Smooth muscle cell (in vitro differentiated cells): ENCODE data around the gene SBDS. TPM values are rescaled to one million over a fixed set of nuclear protein-coding genes. Genes with fewer than 3 reads are reported as not detected.
A peak's percentile ranks its signal among the peaks of the same experiment; 100 is the strongest.
"Not testable (repeated sequence)": the region's sequence is repeated elsewhere in the genome, so short reads cannot be mapped to it uniquely, and the experiment has no call there.

ENCODE experiments used
- DNase-seq: peaks from one replicate; lab custom pipeline; 2025; ENCODE audit not compliant: unreplicated experiment; lab: John Stamatoyannopoulos, UW
- H2AFZ ChIP-seq: fragments of 200-600 bp; sonication (generic); 2 replicates; pipeline ENCODE4 v1.6.0; 2016; ENCODE audit warnings: antibody characterized with exemption, low read depth, mild to moderate bottlenecking
- H3F3A ChIP-seq: fragments of 200-600 bp; sonication (generic); 2 replicates; pipeline ENCODE4 v1.6.0; 2017; ENCODE audit warnings: antibody characterized with exemption, low read depth
- H3K27ac ChIP-seq: fragments of 200-600 bp; sonication (generic); 2 replicates; pipeline ENCODE4 v1.5.1; 2016; ENCODE audit warnings: low read depth, mild to moderate bottlenecking
- H3K27me3 ChIP-seq: fragments of 200-600 bp; sonication (generic); 2 replicates; pipeline ENCODE4 v1.6.1; 2016; ENCODE audit warnings: low read depth, mild to moderate bottlenecking
- H3K36me3 ChIP-seq: fragments of 200-600 bp; sonication (generic); 2 replicates; pipeline ENCODE4 v1.5.1; 2016; ENCODE audit warnings: low read depth
- H3K4me1 ChIP-seq: fragments of 200-600 bp; sonication (generic); 2 replicates; pipeline ENCODE4 v1.5.1; 2016; ENCODE audit warnings: low read depth
- H3K4me2 ChIP-seq: fragments of 200-600 bp; sonication (generic); 2 replicates; pipeline ENCODE4 v1.6.0; 2016; ENCODE audit warnings: mild to moderate bottlenecking
- H3K4me3 ChIP-seq: fragments of 200-600 bp; sonication (generic); 2 replicates; pipeline ENCODE4 v1.5.1; 2016; ENCODE audit warnings: mild to moderate bottlenecking
- H3K79me2 ChIP-seq: fragments of 200-600 bp; sonication (generic); 2 replicates; pipeline ENCODE4 v1.6.0; 2016; ENCODE audit warnings: low read depth, mild to moderate bottlenecking
- H3K9ac ChIP-seq: fragments of 200-600 bp; sonication (generic); 2 replicates; pipeline ENCODE4 v1.6.0; 2016; ENCODE audit warnings: low read depth
- H3K9me3 ChIP-seq: fragments of 200-600 bp; sonication (generic); replicated peaks from 2 replicates; pipeline ENCODE4 v1.5.1; 2016; ENCODE audit warnings: low read depth
- H4K20me1 ChIP-seq: fragments of 200-600 bp; sonication (generic); 2 replicates; pipeline ENCODE4 v1.6.0; 2016; ENCODE audit warnings: low read depth
- WGBS: methylation state at CpG from one replicate; pipeline ENCODE4 v1.1.7; 2016; ENCODE audit warnings: low lambda C conversion rate; 5-methylcytosine and 5-hydroxymethylcytosine counted together
- polyA plus RNA-seq: library from polyadenylated mRNA; unstranded; fragments of >200 nt; fragmentation: Nextera tagmentation; extraction: Ambion mirVana; gene quantifications from 2 replicates; pipeline ENCODE4 v1.2.1, GENCODE V29; 2016
- total RNA-seq: library from RNA; depleted of rRNA; stranded (reverse); fragments of >200 nt; gene quantifications from 2 replicates; pipeline ENCODE4 v1.2.3, GENCODE V29; 2014
- TF ChIP-seq, protein P1 (sequence below): fragments of 200-600 bp; sonication (generic); IDR thresholded peaks from 2 replicates; pipeline ENCODE4 v1.5.1; 2017; ENCODE audit warnings: borderline replicate concordance, mild to moderate bottlenecking, antibody characterized with exemption; ENCODE audit not compliant: insufficient read depth, poor library complexity, severe bottlenecking

The SBDS gene
- total and polyA plus RNA-seq, 2 experiments from 2014 or later: 107 to 133 TPM

DNA sequence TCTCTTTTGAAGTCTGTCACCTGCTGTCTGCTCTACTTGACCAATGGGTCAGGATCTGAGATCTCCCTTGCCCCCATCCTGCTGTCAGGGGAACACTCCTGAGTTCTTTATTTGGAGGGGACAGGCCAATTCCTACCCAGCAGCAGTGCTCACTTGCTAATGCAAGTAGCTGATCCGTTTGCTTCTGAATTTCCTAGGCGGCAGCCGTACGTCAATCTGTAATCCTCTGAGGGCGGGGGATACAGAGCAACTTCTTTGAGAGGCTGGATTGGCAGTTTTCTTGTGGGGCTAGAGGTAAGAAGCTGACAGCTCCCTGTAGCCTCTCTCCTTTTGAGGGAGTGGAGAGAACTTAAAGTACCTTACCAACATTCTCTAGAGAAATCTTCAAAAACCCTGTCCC, 37.9 kb upstream of the SBDS start:
- Histone ChIP-seq H4K20me1 (no peaks in the 10 kb centered on the region), H2AFZ (no peak overlapping the region), H3F3A (no peaks in the 10 kb centered on the region), H3K27ac (no peak overlapping the region), H3K9me3 (no peaks in the 10 kb centered on the region), H3K4me3 (no peak overlapping the region), H3K27me3 (no peaks in the 10 kb centered on the region), H3K36me3 (no peaks in the 10 kb centered on the region), H3K9ac (no peak overlapping the region), H3K79me2 (no peaks in the 10 kb centered on the region), H3K4me1 (no peaks in the 10 kb centered on the region), H3K4me2 (no peak overlapping the region)
- no peak for DNase-seq
- 83% methylated on average over 5 of the region's 5 CpGs for WGBS
- TF ChIP-seq, protein P1, sequence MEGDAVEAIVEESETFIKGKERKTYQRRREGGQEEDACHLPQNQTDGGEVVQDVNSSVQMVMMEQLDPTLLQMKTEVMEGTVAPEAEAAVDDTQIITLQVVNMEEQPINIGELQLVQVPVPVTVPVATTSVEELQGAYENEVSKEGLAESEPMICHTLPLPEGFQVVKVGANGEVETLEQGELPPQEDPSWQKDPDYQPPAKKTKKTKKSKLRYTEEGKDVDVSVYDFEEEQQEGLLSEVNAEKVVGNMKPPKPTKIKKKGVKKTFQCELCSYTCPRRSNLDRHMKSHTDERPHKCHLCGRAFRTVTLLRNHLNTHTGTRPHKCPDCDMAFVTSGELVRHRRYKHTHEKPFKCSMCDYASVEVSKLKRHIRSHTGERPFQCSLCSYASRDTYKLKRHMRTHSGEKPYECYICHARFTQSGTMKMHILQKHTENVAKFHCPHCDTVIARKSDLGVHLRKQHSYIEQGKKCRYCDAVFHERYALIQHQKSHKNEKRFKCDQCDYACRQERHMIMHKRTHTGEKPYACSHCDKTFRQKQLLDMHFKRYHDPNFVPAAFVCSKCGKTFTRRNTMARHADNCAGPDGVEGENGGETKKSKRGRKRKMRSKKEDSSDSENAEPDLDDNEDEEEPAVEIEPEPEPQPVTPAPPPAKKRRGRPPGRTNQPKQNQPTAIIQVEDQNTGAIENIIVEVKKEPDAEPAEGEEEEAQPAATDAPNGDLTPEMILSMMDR: no peak

DNA sequence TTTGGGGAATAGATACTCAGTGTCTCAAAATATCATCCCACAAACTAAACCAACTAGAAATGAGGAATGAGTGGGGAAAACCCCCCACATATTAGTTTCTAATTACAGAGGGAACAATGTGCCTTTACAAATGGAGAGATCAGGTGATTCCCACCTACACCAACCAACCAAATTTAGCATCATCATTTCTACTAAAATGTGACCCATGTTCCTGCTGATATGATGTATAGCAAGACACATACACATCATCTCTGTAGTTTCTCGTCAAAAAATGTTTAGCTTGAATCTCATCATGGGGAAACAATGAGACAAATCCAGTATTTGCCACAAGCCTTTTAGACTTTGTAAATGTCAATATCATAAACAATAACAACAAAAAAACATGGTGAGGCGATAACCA, 36.3 kb upstream of the SBDS start:
- H3K36me3 ChIP-seq, H3F3A ChIP-seq, H3K9me3 ChIP-seq, H3K27ac ChIP-seq, H3K9ac ChIP-seq, H3K27me3 ChIP-seq, H3K4me1 ChIP-seq, H3K79me2 ChIP-seq, H4K20me1 ChIP-seq, H2AFZ ChIP-seq, H3K4me3 ChIP-seq, DNase-seq, H3K4me2 ChIP-seq: not testable (repeated sequence)
- 96% methylated on average over 2 of the region's 2 CpGs for WGBS

DNA sequence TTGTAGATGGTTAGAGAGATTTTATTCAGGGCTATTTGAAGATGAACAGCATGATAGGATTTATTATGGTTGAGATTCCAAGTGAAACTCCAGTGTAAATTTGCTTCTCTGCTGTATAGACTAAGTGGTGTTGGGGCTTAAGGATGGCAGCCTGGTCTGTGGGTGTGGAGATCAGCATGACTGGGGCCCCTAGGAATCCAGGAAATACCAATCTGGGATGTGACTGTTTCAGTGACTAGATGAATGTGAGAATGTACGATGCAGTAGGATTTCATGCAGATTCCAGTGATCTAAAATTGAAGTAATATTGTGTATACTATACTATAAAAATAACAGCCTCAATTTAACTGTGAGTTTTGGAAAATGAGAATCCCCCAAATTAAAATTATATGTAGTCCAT, 30.1 kb upstream of the SBDS start:
- H2AFZ ChIP-seq, DNase-seq, H4K20me1 ChIP-seq, H3F3A ChIP-seq, H3K4me1 ChIP-seq, H3K27me3 ChIP-seq, H3K36me3 ChIP-seq, H3K9me3 ChIP-seq, H3K79me2 ChIP-seq: not testable (repeated sequence)
- WGBS: 0% methylated on average over 1 of the region's 1 CpG
- peak overlapping the region; percentile 80 for H3K4me2 ChIP-seq
- H3K4me3 ChIP-seq: peak overlapping the region; percentile 8
- peak overlapping the region; percentile 50 for H3K9ac ChIP-seq
- peak overlapping the region; percentile 92 for H3K27ac ChIP-seq

DNA sequence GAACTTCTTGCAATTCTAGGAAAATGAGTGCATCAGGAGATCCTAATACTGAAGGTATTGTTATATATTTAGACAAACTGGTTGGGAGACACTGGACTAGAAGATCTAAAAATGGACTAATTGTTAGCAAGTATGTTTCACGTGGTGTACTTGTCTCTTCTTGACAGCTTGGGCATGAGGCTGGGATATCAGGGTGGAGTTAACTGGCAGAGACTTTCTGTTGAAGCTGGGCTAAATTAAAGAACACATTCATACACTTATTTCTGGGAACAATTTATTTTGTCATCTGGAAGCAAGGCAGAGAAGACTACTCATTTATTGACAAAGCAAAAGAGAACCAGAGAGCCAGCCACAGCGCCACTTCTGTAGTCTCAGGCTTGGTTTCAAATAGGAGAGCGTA, 27.1 kb upstream of the SBDS start:
- no peak for DNase-seq
- H2AFZ ChIP-seq: no peak overlapping the region
- H4K20me1 ChIP-seq: no peaks in the 10 kb centered on the region
- no peaks in the 10 kb centered on the region for H3K27me3 ChIP-seq
- peaks cover 4% of the 10 kb centered on the region for H3K4me1 ChIP-seq
- 96% methylated on average over 3 of the region's 3 CpGs for WGBS
- no peak overlapping the region for H3K27ac ChIP-seq
- TF ChIP-seq, protein P1: no peak
- H3K4me3 ChIP-seq: no peak overlapping the region
- no peak overlapping the region for H3K4me2 ChIP-seq
- H3K9ac ChIP-seq: no peak overlapping the region
- H3K36me3 ChIP-seq: peaks cover 11% of the 10 kb centered on the region
- H3F3A ChIP-seq: no peaks in the 10 kb centered on the region
- no peaks in the 10 kb centered on the region for H3K79me2 ChIP-seq
- H3K9me3 ChIP-seq: no peaks in the 10 kb centered on the region

DNA sequence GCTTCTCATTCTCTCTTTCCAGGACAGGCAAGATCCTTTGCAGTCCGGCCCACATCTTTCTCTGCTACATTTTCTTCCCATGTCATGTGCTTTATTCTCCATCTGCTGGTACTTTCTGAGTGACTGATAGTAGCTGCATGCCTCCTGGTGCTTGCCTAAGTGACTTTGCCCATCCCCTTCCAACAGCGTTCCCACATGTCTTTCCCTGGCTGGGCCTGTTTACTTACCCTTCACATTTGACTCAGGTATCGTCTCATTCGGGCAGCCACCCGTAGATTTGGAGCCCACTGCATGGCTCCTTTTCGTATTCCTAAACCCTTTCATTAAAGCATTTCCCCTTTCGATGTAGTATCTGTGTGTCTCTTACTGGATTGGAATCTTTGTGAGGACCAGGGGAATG, 25.9 kb upstream of the SBDS start:
- H3K4me3 ChIP-seq: no peak overlapping the region
- TF ChIP-seq, protein P1: no peak
- no peak overlapping the region for H3K9ac ChIP-seq
- no peaks in the 10 kb centered on the region for H3K9me3 ChIP-seq
- no peaks in the 10 kb centered on the region for H4K20me1 ChIP-seq
- 90% methylated on average over 7 of the region's 7 CpGs for WGBS
- no peaks in the 10 kb centered on the region for H3F3A ChIP-seq
- H3K79me2 ChIP-seq: no peaks in the 10 kb centered on the region
- H3K27ac ChIP-seq: no peak overlapping the region
- H3K36me3 ChIP-seq: peaks cover 11% of the 10 kb centered on the region
- H2AFZ ChIP-seq: no peak overlapping the region
- no peak overlapping the region for H3K4me2 ChIP-seq
- H3K4me1 ChIP-seq: peaks cover 4% of the 10 kb centered on the region
- no peak for DNase-seq
- H3K27me3 ChIP-seq: no peaks in the 10 kb centered on the region
